DOHH2 (cell line): ENCODE measurements around the gene ACKR3.

Experiments used
- EZH2phosphoT487 ChIP-seq: fragments of 200-600 bp; sonication (generic); IDR thresholded peaks from 2 replicates; pipeline ENCODE4 v1.6.1; 2017; ENCODE audit warnings: borderline replicate concordance, mild to moderate bottlenecking, antibody characterized with exemption, low read length, moderate library complexity, mixed read lengths
- TF ChIP-seq, protein P1 (sequence below): fragments of 200-600 bp; sonication (generic); IDR thresholded peaks from one replicate; pipeline ENCODE4 v1.5.1; 2014; ENCODE audit warnings: antibody characterized with exemption, mild to moderate bottlenecking, low read depth, low read length; ENCODE audit not compliant: poor library complexity, severe bottlenecking

GRCh38 chr2:236529606-236530005, 40.0 kb upstream of the ACKR3 start:
- TF ChIP-seq, protein P1, sequence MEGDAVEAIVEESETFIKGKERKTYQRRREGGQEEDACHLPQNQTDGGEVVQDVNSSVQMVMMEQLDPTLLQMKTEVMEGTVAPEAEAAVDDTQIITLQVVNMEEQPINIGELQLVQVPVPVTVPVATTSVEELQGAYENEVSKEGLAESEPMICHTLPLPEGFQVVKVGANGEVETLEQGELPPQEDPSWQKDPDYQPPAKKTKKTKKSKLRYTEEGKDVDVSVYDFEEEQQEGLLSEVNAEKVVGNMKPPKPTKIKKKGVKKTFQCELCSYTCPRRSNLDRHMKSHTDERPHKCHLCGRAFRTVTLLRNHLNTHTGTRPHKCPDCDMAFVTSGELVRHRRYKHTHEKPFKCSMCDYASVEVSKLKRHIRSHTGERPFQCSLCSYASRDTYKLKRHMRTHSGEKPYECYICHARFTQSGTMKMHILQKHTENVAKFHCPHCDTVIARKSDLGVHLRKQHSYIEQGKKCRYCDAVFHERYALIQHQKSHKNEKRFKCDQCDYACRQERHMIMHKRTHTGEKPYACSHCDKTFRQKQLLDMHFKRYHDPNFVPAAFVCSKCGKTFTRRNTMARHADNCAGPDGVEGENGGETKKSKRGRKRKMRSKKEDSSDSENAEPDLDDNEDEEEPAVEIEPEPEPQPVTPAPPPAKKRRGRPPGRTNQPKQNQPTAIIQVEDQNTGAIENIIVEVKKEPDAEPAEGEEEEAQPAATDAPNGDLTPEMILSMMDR, result no peak
- no peak for TF ChIP-seq EZH2phosphoT487
